ENCODE measurements around the gene STRADA.

Gene STRADA, protein sequence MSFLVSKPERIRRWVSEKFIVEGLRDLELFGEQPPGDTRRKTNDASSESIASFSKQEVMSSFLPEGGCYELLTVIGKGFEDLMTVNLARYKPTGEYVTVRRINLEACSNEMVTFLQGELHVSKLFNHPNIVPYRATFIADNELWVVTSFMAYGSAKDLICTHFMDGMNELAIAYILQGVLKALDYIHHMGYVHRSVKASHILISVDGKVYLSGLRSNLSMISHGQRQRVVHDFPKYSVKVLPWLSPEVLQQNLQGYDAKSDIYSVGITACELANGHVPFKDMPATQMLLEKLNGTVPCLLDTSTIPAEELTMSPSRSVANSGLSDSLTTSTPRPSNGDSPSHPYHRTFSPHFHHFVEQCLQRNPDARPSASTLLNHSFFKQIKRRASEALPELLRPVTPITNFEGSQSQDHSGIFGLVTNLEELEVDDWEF

GRCh38 chr17:63741408-63742173 is at the start of gene STRADA:
Gene STRADA (minus strand): TSS chr17:63741799. CDS start chr17:63728369, 13,430 bp downstream.
- DNase-seq, result peak; percentile 95

GRCh38 chr17:63790057-63790456 is 48.5 kb upstream of the STRADA start:
- no peak for DNase-seq

GRCh38 chr17:63786971-63787711 is 45.5 kb upstream of the STRADA start:
- DNase-seq, result no peak

DNA sequence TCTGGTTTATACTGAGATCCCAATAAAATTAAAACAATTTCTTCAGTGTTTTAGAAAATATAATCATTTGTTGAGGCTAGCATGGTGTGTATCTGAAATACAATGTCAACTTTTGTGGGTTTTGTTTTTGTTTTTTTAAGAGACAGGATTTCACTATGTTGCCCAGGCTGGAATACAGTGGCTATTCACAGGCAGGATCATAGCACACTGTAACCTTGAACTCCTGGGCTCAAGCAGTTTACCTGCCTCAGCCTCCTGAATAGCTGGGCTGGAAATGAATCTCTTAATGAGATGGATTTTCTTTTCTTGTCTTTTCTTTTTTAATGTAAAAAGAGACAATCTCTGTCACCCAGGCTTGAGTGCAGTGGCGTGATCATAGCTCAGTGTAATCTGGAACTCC is 44.5 kb upstream of the STRADA start:
- DNase-seq, result no peak

- DNase-seq, result no peak
Measured at GRCh38 chr17:63785556-63785955, 44.0 kb upstream of the STRADA start.

DNA sequence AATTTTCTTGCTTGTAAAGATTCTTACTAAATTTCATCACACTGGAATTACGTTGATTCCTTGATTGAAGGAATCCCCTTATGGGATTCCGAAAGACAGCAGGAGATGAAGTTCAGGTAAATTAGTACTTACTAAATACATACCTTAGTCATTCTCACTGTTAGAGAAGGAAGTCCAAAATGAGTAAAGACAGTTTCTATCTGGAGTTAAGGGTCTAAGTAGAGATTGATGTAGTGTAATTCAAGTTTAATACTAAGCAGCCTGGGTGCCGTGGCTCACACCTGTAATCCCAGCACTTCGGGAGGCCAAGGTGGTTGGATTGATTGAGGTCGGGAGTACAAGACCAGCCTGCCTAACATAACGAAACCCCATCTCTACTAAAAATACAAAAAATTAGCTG is 41.9 kb upstream of the STRADA start:
- DNase-seq, result no peak

DNA sequence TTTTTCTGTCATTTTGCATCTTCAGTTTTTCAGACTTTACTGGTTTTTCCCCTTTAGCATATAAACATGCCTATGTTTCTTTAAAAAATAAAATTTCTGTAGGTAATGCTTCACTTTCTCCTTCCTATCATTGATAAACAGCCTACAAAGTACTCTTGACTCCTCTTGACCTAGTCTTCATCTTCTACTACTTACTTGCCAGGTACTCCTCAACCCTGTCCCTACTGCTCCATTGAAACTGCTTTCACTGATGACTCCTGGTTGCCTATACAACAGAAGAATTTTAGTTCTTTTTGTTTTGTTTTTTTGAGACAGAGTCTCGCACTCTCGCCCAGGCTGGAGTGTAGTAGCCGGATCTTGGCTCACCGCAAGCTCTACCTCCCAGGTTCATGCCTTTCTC is 39.3 kb upstream of the STRADA start:
- no peak for DNase-seq

- DNase-seq, result no peak
Measured at GRCh38 chr17:63780507-63780906, 38.9 kb upstream of the STRADA start.

DNA sequence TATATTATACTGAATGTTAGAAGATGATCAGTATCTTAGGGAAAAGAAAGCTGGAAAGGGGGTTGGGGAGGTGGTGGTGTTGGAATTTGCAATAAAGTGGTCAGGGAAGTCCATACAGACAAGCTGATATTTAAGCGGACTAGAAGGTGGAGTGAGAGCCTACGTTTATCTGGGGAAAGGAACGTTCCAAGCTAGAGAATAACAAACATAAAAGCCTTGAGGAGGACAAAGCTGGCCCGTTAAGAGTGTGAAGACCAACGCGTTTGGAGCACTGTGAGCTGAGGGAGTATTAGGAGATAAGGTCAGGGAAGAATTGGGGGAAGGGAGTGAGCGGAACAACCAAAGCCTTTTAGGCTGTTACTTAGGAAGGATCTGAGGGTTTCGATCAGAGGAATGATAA is 33.8 kb upstream of the STRADA start:
- DNase-seq, result no peak

- no peak for DNase-seq
Measured at GRCh38 chr17:63774969-63775265, 33.3 kb upstream of the STRADA start.

DNA sequence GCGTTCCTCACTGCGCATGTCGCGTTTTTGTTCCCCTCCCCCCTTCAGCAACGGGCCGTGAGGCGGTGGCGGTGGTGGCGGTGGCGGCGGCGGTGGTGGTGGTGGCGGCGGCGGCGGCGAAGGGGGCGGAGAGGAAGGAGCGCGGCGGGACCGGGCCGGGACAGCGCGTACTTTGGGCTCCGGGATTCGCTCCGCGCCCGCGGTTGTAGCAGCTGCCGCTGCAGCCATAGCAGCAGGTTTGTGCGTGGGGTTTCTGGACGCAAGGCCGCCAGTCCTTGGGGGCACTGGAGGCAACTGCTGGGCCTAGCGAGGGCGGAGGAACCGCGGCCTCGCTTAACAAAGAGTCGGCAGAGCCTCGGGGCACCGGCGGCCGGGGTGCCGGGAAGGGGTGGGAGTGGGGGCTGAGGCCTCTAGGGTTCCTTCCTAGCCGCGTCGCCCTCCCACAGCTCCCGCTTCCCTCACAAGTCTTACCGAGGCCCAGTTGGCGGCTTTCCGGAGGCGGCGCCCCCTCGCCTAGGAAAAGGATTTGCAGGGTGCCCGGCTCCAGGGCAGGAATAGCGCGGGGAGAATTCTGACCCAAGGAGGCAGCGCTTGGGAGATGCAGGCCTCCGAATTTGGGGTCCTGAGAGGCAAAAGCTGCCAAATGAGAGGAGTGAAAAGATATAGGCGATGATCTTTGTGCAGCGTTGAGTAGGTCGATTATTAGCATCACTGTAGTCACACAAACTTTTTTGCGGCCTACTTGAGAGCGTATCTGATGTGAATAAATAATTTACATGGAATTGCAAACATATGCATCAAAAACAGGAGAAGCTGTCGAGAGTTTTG is 32.8 kb upstream of the STRADA start, which contains the start of gene DDX42:
DDX42 (plus strand) TSS at position 30 of the 828 bp plus-strand sequence. CDS start 12,880 bp downstream, outside the sequence.
- no peak for DNase-seq

- peak; percentile 99 for DNase-seq
Measured at GRCh38 chr17:63773272-63774140, 31.9 kb upstream of the STRADA start, which contains the start of gene CCDC47. Gene CCDC47 (minus strand): TSS chr17:63773597. CDS start chr17:63766175, 7,422 bp downstream.

DNA sequence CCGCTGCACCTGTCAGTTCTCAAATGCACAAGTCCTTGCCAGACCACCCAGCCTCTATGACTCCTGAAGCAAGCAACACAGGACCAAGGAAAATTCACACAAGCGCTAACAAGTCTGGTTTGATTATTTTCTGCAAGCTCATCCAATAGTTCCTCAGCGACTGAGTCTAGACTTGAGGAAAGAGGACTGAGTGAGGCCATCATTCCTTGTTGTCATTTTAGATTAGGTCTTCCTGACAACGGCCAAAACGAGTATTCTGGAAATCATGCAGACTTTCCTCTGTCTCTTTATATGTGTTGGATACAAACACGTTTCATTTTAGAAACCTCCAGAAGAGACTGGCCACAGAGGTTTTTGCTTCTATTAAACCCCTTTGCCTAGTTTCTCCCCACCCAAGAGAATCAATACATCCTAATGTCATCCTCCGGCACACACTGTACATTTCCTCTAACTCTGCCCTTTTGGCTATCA is 31.2 kb upstream of the STRADA start:
- DNase-seq, result no peak

- no peak for DNase-seq
Measured at GRCh38 chr17:63768433-63768832, 26.8 kb upstream of the STRADA start.

DNA sequence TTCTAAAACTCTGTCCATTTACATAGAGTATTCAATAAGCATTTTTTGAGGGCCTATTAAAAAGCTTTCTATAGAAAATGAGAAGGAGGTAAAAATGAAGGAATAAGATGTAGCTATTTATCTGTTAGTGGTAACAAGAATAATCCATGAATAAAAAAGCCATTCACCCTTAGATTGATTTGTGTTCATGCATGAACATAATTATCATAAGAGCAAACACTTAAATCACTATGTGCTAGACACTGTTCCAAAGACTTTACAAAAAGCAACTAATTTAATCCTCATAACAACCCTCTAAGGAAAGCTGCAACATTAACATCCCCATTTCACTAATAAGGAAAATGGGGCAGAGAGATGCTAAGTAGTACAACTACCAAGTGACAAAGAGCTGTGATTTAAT is 25.2 kb upstream of the STRADA start:
- DNase-seq, result no peak

DNA sequence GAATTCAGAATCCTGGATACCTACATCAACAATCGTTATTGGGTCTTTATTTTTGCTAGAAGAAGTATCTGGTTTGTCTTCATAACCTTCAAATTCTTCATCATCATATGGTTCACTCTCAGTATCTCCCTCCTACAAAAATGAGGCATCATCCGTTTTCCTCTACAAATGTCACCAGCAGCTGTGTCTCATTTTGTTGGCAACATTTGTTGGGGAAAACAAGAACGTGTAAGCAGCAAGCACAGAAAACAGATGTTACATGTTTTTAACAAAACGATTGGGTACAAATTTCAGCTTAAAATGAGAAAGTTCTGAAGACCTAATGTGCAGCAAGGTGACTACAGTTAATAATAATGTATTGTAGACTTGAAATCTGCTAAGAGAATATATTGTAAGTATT is 23.1 kb upstream of the STRADA start:
- DNase-seq, result peak; percentile 53

DNA sequence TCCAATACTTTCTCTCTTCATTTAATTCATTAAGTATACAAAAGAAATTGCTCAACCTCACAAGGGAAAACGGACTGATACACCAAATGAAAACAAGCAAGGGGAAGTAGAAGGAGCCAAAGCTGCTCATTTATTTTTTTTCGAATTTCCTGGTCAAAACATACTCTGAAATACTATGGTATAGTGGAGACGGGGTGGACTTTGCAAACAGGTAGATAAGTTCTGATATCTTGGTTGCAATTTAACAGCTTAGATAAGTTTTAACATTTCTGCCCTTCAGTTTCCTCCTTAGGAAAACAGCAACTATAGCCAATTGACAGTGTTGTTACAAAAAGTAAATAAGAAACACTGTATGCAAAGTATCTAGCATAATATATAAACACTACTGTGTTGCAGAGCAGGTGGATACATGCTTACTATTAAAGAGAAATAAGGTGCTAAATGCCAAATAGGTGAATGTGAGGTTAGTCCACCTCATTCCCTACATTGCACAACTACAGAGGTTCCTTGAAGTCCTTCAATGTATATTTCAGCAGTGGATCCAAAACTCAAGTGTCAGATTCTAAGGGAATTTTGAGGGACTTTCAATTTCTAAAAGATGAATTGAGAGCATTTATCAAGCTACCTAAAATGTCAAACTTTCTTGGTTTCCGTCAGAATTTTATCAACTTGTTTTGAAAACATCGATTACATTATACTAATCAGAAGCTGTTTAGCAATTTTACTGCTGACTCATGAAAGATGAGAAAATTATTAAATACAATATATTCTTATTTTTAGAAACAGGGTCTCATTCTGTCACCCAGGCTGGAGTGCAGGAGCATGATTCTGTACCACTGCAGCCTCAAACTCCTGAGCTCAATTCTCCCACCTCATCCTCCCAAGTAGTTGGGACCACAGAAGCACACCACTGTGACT is 20.8 kb upstream of the STRADA start:
- DNase-seq, result no peak

DNA sequence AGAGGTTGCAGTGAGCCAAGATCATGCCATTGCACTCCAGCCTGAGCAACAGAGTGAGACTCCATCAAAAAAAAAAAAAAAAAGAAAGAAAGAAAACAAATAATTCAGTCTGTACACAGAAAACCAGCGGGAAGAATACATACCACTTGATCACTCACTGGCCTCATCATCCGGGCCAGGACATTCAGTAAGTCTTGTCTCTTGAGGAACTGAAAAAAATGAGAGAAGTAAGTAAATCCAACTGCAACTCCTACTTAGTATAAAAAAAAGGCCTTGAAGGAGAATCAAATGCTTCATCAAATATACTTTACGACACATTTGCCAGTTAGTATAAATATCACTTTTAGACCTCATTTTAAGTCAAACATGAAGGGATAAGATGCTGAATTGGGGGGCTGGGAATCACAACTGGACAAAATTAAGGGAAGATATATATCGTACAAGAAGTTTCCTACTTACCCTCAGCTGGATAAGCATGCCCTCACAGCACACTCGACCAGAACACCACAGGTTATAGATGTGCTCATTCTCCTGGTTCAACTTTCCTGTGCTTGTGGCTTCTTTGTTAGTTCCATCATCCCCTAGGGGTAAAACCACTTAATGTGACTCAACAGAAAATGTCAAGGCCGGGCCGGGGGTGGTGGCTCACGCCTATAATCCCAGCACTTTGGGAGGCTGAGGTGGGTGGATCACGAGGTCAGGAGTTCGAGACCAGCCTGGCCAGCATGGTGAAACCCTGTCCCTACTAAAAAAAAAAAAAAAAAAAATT is 19.4 kb upstream of the STRADA start:
- DNase-seq, result no peak

DNA sequence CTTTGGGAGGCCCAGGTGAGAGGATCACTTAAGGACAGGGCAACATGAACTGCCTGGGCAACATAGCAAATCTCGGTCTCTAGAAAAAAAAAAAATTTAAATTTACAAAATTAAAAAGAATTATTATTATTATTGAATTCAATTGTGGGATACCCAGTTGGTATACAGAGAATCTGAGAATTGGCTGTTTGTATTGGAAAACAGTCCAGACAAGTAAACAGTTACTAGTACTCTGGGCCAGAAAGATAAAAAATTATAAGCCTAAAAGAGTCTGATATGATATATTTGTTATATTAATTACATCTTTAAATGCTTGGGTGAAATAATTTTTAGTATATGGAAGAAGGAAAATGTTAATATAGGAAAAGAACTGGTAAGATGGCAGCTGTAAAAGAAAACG is 16.8 kb upstream of the STRADA start:
- DNase-seq, result no peak

All from NCI-H1694 (cell line).